PFSK-1 (cell line): ENCODE measurements around the gene REC8.

Experiments used
- FOXP2 ChIP-seq: optimal IDR thresholded peaks from 2 replicates; pipeline ENCODE3; 2011; ENCODE audit warnings: borderline replicate concordance, control low read depth, inconsistent platforms; ENCODE audit not compliant: insufficient read depth; ENCODE audit errors: extremely low read length, extremely low read depth
- POLR2AphosphoS5 ChIP-seq: IDR thresholded peaks from 2 replicates; pipeline ENCODE4 v1.6.1; 2012; ENCODE audit warnings: low read depth, mild to moderate bottlenecking, control low read depth, low read length, moderate library complexity
- REST ChIP-seq, 2 experiments: IDR thresholded peaks; 2 replicates each; pipeline versions ENCODE4 v1.6.1 to v1.8.0; 2011 to 2012; ENCODE audit warnings: low read depth in 2 of 2, low read length in 2 of 2, control low read depth in 1 of 2, inconsistent platforms in 1 of 2, mild to moderate bottlenecking in 1 of 2, moderate library complexity in 1 of 2; ENCODE audit not compliant: insufficient read depth in 1 of 2
- SIN3A ChIP-seq: IDR thresholded peaks from 2 replicates; pipeline ENCODE4 v1.6.1; 2012; ENCODE audit warnings: mild to moderate bottlenecking, low read length, moderate library complexity, borderline replicate concordance; ENCODE audit not compliant: insufficient read depth
- TAF1 ChIP-seq: IDR thresholded peaks from 2 replicates; pipeline ENCODE4 v1.6.1; 2012; ENCODE audit warnings: low read length, control low read depth, borderline replicate concordance; ENCODE audit not compliant: insufficient read depth

REC8 gene

GRCh38 chr14:24135834-24136683 is 35.8 kb upstream of the REC8 start, which contains the start of gene PSME1:
Gene PSME1, plus strand, starts transcription at chr14:24136194. Its CDS starts 69 bp downstream, at chr14:24136263.
- no peak for TF ChIP-seq REST (IDR thresholded peaks at IDR 0.05; ENCODE audit: insufficient read depth in 1 of 2, low read depth in 2 of 2, low read length in 2 of 2)
- peak; percentile 59 for TF ChIP-seq POLR2AphosphoS5

GRCh38 chr14:24136684-24137528 is 35.0 kb upstream of the REC8 start:
- TF ChIP-seq REST (IDR thresholded peaks at IDR 0.05; ENCODE audit: insufficient read depth in 1 of 2, low read depth in 2 of 2, low read length in 2 of 2) (no peak), POLR2AphosphoS5 (no peak), TAF1 (no peak), FOXP2 (no peak), SIN3A (no peak)

- TF ChIP-seq POLR2AphosphoS5, result no peak
- TF ChIP-seq FOXP2, result no peak
- TF ChIP-seq REST (IDR thresholded peaks at IDR 0.05; ENCODE audit: insufficient read depth in 1 of 2, low read depth in 2 of 2, low read length in 2 of 2), result no peak
- no peak for TF ChIP-seq TAF1
Observed at GRCh38 chr14:24137529-24138395, 34.1 kb upstream of the REC8 start.

- no peak for TF ChIP-seq FOXP2
- no peak for TF ChIP-seq SIN3A
- TF ChIP-seq TAF1, result no peak
- TF ChIP-seq REST (IDR thresholded peaks at IDR 0.05; ENCODE audit: insufficient read depth in 1 of 2, low read depth in 2 of 2, low read length in 2 of 2), result no peak
- TF ChIP-seq POLR2AphosphoS5, result no peak; the same call in 1 of the 2 replicates
Observed at GRCh38 chr14:24138396-24139271, 33.2 kb upstream of the REC8 start.
